K562 (cell line): ENCODE data around the gene DAZAP1. TPM values are rescaled to one million over a fixed set of nuclear protein-coding genes. Genes with fewer than 3 reads are reported as not detected.

ENCODE experiments used
- ATAC-seq: fragments of 200-7000 bp; cut with Tn5 transposase; 3 replicates; pipeline ENCODE4 v1.9.1; 2020; ENCODE audit warnings: moderate library complexity
- BruUV-seq: library from RNA; stranded (reverse); fragments of 400-500 nt; replicated peaks from 2 replicates; lab custom pipeline; 2021; lab: Mats Ljungman, UMichigan
- CTCF ChIA-PET: fragments of 300-600 bp; formaldehyde crosslinking; extraction: SDS; loops from one replicate; lab custom pipeline; 2021; ENCODE audit warnings: low intra/inter-chr PET ratio; lab: Yijun Ruan, JAX
- POLR2A ChIA-PET: fragments of 300-600, 350-650 bp; sonication (Branson Sonifier 250); formaldehyde crosslinking; extraction: SDS; loops from one replicate; lab custom pipeline; 2021; ENCODE audit warnings: antibody characterized with exemption, inconsistent platforms; lab: Yijun Ruan, JAX
- DNase-seq, 4 experiments: peaks; one replicate each; pipeline versions ENCODE4 v3.0.0 to v3.0.0-alpha.2; 2011 to 2018; ENCODE audit warnings: low spot score in 3 of 4, mixed read lengths in 3 of 4; ENCODE audit errors: extremely low read depth in 1 of 4
- FAIRE-seq: peaks from 2 replicates; lab custom pipeline; 2011; peaks lifted over from hg19 to GRCh38; lab: Jason Lieb, UNC
- H2AFZ ChIP-seq: 2 replicates; pipeline ENCODE4 v1.6.0; 2011; ENCODE audit warnings: low read depth, low read length, control low read depth, inconsistent platforms
- H3K27ac ChIP-seq: fragments of 200-600 bp; 3 replicates; pipeline ENCODE4 v1.8.0; 2011; ENCODE audit warnings: low read depth, mild to moderate bottlenecking, control low read depth, inconsistent platforms, low read length, moderate library complexity, mixed read lengths; ENCODE audit errors: extremely low read depth
- H3K27me3 ChIP-seq, 2 experiments: fragments of 300-600 bp in 1 of 2; 2 replicates in 1 of 2; 3 replicates in 1 of 2; pipeline versions ENCODE4 v1.6.0 to v1.8.0; 2011; ENCODE audit warnings: inconsistent platforms in 2 of 2, low read length in 2 of 2, mild to moderate bottlenecking in 1 of 2, mixed read lengths in 1 of 2, moderate library complexity in 1 of 2; ENCODE audit not compliant: control insufficient read depth in 2 of 2, insufficient read depth in 2 of 2
- H3K36me3 ChIP-seq: fragments of 300-600 bp; 3 replicates; pipeline ENCODE4 v1.8.0; 2011; ENCODE audit warnings: mild to moderate bottlenecking, low read length, inconsistent platforms; ENCODE audit not compliant: control insufficient read depth, insufficient read depth
- H3K4me1 ChIP-seq, 2 experiments: fragments of 200-600 bp in 1 of 2; replicated peaks in 1 of 2; 2 replicates in 1 of 2; 3 replicates in 1 of 2; pipeline versions ENCODE4 v1.5.1 to v1.8.0; 2011; ENCODE audit warnings: inconsistent platforms in 2 of 2, low read length in 2 of 2, mild to moderate bottlenecking in 1 of 2, mixed read lengths in 1 of 2, moderate library complexity in 1 of 2; ENCODE audit not compliant: control insufficient read depth in 2 of 2, insufficient read depth in 2 of 2
- H3K4me2 ChIP-seq: 2 replicates; pipeline ENCODE4 v1.6.1; 2011; ENCODE audit warnings: low read length, control low read depth, inconsistent platforms, mixed read lengths; ENCODE audit not compliant: insufficient read depth
- H3K4me3 ChIP-seq: fragments of 200-600 bp; sonication (generic), shearing (Covaris generic); 2 replicates; pipeline ENCODE4 v1.5.1; 2016; ENCODE audit warnings: control low read depth, inconsistent platforms
- H3K79me2 ChIP-seq: fragments of 200-600 bp; 3 replicates; pipeline ENCODE4 v1.8.0; 2011; ENCODE audit warnings: low read length, inconsistent platforms; ENCODE audit not compliant: control insufficient read depth, insufficient read depth
- H3K9ac ChIP-seq, 2 experiments: 2 replicates each; pipeline versions ENCODE4 v1.6.0 to v1.6.1; 2011; ENCODE audit warnings: low read depth in 2 of 2, low read length in 2 of 2, control low read depth in 1 of 2, inconsistent platforms in 1 of 2, mild to moderate bottlenecking in 1 of 2, mixed read lengths in 1 of 2; ENCODE audit not compliant: insufficient read depth in 1 of 2
- H3K9me1 ChIP-seq: one replicate; pipeline ENCODE4 v1.6.0; 2011; ENCODE audit warnings: inconsistent platforms, mild to moderate bottlenecking, low read length, moderate library complexity; ENCODE audit not compliant: control insufficient read depth, insufficient read depth
- H3K9me3 ChIP-seq: replicated peaks from 2 replicates; pipeline ENCODE4 v1.5.1; 2011; ENCODE audit warnings: low read depth, low read length, inconsistent platforms; ENCODE audit not compliant: control insufficient read depth, insufficient read depth
- H4K20me1 ChIP-seq: replicated peaks from 2 replicates; pipeline ENCODE4 v1.6.1; 2011; ENCODE audit warnings: low read length, inconsistent platforms, mixed read lengths; ENCODE audit not compliant: control insufficient read depth, insufficient read depth
- HMG20A ChIP-seq: fragments of 450-650 bp; formaldehyde crosslinking; conservative IDR thresholded peaks from 2 replicates; pipeline ENCODE4 v1.4.0; 2020; ENCODE audit warnings: mild to moderate bottlenecking, mixed read lengths
- HNRNPL ChIP-seq: fragments of 200-400 bp; formaldehyde crosslinking; IDR thresholded peaks from 2 replicates; pipeline ENCODE4 v1.6.1; 2017; ENCODE audit warnings: low read depth, mild to moderate bottlenecking, low read length
- MTA1 ChIP-seq: fragments of 450-650 bp; IDR thresholded peaks from 2 replicates; pipeline ENCODE4 v1.6.1; 2017; ENCODE audit warnings: borderline replicate concordance
- POLR2G ChIP-seq: fragments of 200-400 bp; formaldehyde crosslinking; IDR thresholded peaks from 2 replicates; pipeline ENCODE4 v1.6.1; 2017; ENCODE audit warnings: low read depth, mild to moderate bottlenecking, antibody characterized with exemption, low read length, moderate library complexity
- RBFOX2 ChIP-seq: fragments of 200-400 bp; formaldehyde crosslinking; IDR thresholded peaks from 2 replicates; pipeline ENCODE4 v1.6.1; 2017; ENCODE audit warnings: low read depth, mild to moderate bottlenecking, low read length, moderate library complexity
- WGBS: fragments of 100-300 bp; shearing (Covaris generic); methylation state at CpG from one replicate; pipeline ENCODE4 v1.1.6; 2016; ENCODE audit warnings: low coverage, mixed read lengths; ENCODE audit not compliant: insufficient coverage; ENCODE audit errors: missing lambda C conversion rate; 5-methylcytosine and 5-hydroxymethylcytosine counted together
- in situ Hi-C: fragments of 300-500 bp; cut with MboI; formaldehyde crosslinking; loops from 4 replicates; pipeline ENCODE4 v1.15.0; 2018; ENCODE audit warnings: inconsistent platforms, mixed read lengths
- intact Hi-C: fragments of 100-400 bp; cut with micrococcal nuclease; formaldehyde crosslinking; loops from 2 replicates; pipeline ENCODE4 v1.14.2; 2022
- polyA plus RNA-seq, 8 experiments: library from polyadenylated mRNA; depleted of rRNA in 4 of 8; stranded (reverse) in 5 of 8; unstranded in 3 of 8; fragments of >200 nt; fragmentation: Nextera tagmentation in 2 of 8; fragmentation: Illumina TruSeq in 1 of 8; extraction: Ambion mirVana in 2 of 8; extraction: Trizol in 1 of 8; gene quantifications; 2 replicates each; pipeline versions ENCODE4 v1.2.1 to v1.2.3, GENCODE V29; 2011 to 2014; ENCODE audit warnings: inconsistent platforms in 1 of 8, missing spikeins in 1 of 8
- total RNA-seq, 7 experiments: library from RNA; depleted of rRNA in 6 of 7; stranded (reverse); fragments of >200 nt in 6 of 7; fragmentation: Illumina TruSeq in 2 of 7; extraction: Trizol in 2 of 7; gene quantifications; 2 replicates each; pipeline versions ENCODE4 v1.2.1 to v1.2.3, GENCODE V29; 2011 to 2021; ENCODE audit warnings: low replicate concordance in 1 of 7

DAZAP1 gene
- total and polyA plus RNA-seq, 9 of the 15 experiments (the other 6 are each of a cell fraction or from before 2014, with no cell fraction given), result 10.8 to 289 (median 142) TPM

- no peak for FAIRE-seq
- H3K4me3 ChIP-seq, result no peak overlapping the region
- H3K27ac ChIP-seq, result no peak overlapping the region
- H3K79me2 ChIP-seq, result peaks cover 8% of the 10 kb centered on the region; the same call in 2 of the 3 replicates
- BruUV-seq, result no TSS peak
- H3K9ac ChIP-seq, result no peak overlapping the region
- H3K4me2 ChIP-seq, result no peak overlapping the region
- no peak for ATAC-seq
- H3K27me3 ChIP-seq, result no peaks in the 10 kb centered on the region
- in situ Hi-C loops (no loop called here), intact Hi-C loops (no loop called here)
- no peak for DNase-seq
- ChIA-PET CTCF (no interaction called here), POLR2A (interaction anchor here (0.6 to 1.6 kb wide), 4 partner anchors 10 to 799 kb away, joined by 3 to 8 read pairs (median 5); no protein-coding TSS in a partner anchor)
- H2AFZ ChIP-seq, result no peak overlapping the region
- peaks cover under 1 to 54% of the 10 kb centered on the region in 2 experiments; a peak in 3 of 5 replicates for H3K4me1 ChIP-seq
- no peaks in the 10 kb centered on the region; the same call in 2 of the 3 replicates for H3K36me3 ChIP-seq
- H3K9me1 ChIP-seq, result no peaks in the 10 kb centered on the region
- WGBS, result 95% methylated on average over 23 of the region's 41 CpGs
- no peaks in the 10 kb centered on the region for H3K9me3 ChIP-seq
- peak; percentile 89 for TF ChIP-seq HNRNPL
- TF ChIP-seq POLR2G, result 0 out of 2 replicates have a peak, but pooled peaks have one; percentile 11
- TF ChIP-seq RBFOX2, result 0 out of 2 replicates have a peak, but pooled peaks have one; percentile 21
- no peak for TF ChIP-seq HMG20A (CRISPR knock-in tag)
- no peak for TF ChIP-seq MTA1
- H4K20me1 ChIP-seq, result peaks cover 3% of the 10 kb centered on the region
Observed at GRCh38 chr19:1466018-1466460, 58.7 kb downstream of the DAZAP1 start.
